GM04504 (cell line): ENCODE measurements around the gene CGB5.
"Not testable (repeated sequence)": the region's sequence is repeated elsewhere in the genome, so short reads cannot be mapped to it uniquely, and the experiment has no call there.

Experiments
- DNase-seq: peaks from one replicate; pipeline ENCODE4 v3.0.0-alpha.2; 2012; ENCODE audit warnings: low read depth

The CGB5 gene

GRCh38 chr19:49043548-49043947 is at the start of gene CGB5:
TSS of gene CGB5 (plus strand) at chr19:49043848. CDS start at chr19:49044210, 362 bp downstream.
- DNase-seq, result not testable (repeated sequence)

- no peak for DNase-seq
Measured at GRCh38 chr19:48994035-48994386, 49.6 kb upstream of the CGB5 start.

GRCh38 chr19:48997972-48998371 is 45.7 kb upstream of the CGB5 start:
- no peak for DNase-seq

- DNase-seq, result no peak
Measured at GRCh38 chr19:48999481-49000325, 43.9 kb upstream of the CGB5 start.

- no peak for DNase-seq
Measured at GRCh38 chr19:49004133-49004532, 39.5 kb upstream of the CGB5 start.

- DNase-seq, result no peak
Measured at GRCh38 chr19:49004964-49005614, 38.6 kb upstream of the CGB5 start.

GRCh38 chr19:49006905-49007304 is 36.7 kb upstream of the CGB5 start:
- DNase-seq, result no peak

- DNase-seq, result no peak
Measured at GRCh38 chr19:49009828-49010227, 33.8 kb upstream of the CGB5 start.

- no peak for DNase-seq
Measured at GRCh38 chr19:49010453-49010852, 33.2 kb upstream of the CGB5 start.

- DNase-seq, result no peak
Measured at GRCh38 chr19:49011194-49011593, 32.5 kb upstream of the CGB5 start.

GRCh38 chr19:49014123-49014869 is 29.4 kb upstream of the CGB5 start:
- no peak for DNase-seq

GRCh38 chr19:49014870-49015255 is 28.8 kb upstream of the CGB5 start:
- no peak for DNase-seq

GRCh38 chr19:49016067-49016839 is 27.4 kb upstream of the CGB5 start:
- no peak for DNase-seq

GRCh38 chr19:49017041-49017665 is 26.5 kb upstream of the CGB5 start, which contains the start of gene LHB:
TSS of gene LHB (minus strand) at chr19:49017091. CDS start at chr19:49017081, 10 bp downstream.
- DNase-seq, result no peak

- no peak for DNase-seq
Measured at GRCh38 chr19:49017666-49018351, 25.8 kb upstream of the CGB5 start.

GRCh38 chr19:49018388-49019241 is 25.0 kb upstream of the CGB5 start:
- not testable (repeated sequence) for DNase-seq

- no peak for DNase-seq
Measured at GRCh38 chr19:49019242-49019932, 24.3 kb upstream of the CGB5 start.

GRCh38 chr19:49020342-49020741 is 23.3 kb upstream of the CGB5 start:
- DNase-seq, result no peak
